HG03432 (cell line): ENCODE data around the gene GAL.
"Not testable (repeated sequence)": the region's sequence is repeated elsewhere in the genome, so short reads cannot be mapped to it uniquely, and the experiment has no call there.

Source experiments
- ATAC-seq: cut with Tn5 transposase; IDR thresholded peaks from one replicate; pipeline ENCODE4 v1.9.1; 2021; ENCODE audit warnings: mild to moderate bottlenecking, moderate library complexity; ENCODE audit not compliant: unreplicated experiment

GAL gene, protein sequence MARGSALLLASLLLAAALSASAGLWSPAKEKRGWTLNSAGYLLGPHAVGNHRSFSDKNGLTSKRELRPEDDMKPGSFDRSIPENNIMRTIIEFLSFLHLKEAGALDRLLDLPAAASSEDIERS

DNA sequence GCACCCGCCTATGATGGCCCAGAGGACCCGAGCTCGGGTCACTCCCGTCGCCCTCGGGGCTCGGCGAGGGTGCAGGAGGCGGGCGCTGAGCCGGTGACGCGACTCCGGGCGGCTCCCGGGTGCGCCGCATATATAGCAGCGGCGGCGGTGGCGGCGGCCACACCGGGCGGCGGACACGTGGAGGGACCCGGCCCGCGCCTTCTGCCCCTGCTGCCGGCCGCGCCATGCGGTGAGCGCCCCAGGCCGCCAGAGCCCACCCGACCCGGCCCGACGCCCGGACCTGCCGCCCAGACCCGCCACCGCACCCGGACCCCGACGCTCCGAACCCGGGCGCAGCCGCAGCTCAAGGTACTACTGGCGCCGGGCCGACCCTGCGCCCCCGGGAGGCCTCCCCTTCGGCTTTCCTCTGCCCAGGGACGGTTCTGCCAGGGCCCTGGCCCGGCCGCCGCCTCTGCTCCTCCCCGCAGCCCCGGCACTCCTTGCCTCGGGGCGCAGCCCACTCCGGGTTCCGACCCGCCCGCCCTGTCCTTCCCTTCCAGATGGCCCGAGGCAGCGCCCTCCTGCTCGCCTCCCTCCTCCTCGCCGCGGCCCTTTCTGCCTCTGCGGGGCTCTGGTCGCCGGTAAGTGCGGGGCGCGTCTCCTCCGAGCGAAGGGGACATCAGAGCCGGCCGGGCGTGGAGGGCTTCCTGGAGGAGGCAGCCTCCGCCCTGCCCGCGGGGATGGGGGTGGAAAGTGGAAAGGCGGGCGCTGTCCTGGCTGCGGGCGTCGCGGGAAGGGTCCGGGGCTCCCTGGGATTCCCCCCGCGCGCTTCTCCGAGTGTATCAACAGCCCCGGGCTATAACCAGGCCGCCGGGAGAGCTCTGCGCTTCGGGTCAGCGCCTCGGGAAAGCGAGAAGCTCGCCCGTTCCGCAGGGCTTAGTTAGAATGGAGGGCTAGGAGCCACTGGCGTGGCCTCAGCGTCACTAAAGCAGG lies at the start of gene GAL:
GAL (plus strand) TSS at position 160 of the 972 bp plus-strand sequence; CDS start at position 540, 380 bp downstream.
- ATAC-seq: no peak

DNA sequence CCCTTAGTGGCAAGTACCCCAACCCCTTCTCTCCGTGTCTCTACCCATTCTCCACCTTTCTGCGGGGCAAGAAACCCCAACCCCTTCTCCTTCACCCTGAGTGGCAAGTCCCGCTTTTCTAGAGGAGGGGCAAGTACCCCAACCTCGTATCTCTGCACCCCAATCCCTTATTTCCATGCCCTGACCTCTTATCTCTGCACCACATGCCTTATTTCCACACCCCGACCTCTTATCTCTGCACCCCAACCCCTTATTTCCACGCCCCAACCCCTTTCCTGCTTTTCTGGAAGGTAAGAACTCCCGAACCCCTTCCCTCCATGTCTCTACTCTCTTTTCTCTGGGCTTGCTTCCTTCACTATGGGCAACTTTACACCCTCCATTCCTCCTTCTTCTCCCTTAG lies 49.7 kb upstream of the GAL start:
- ATAC-seq: not testable (repeated sequence)

DNA sequence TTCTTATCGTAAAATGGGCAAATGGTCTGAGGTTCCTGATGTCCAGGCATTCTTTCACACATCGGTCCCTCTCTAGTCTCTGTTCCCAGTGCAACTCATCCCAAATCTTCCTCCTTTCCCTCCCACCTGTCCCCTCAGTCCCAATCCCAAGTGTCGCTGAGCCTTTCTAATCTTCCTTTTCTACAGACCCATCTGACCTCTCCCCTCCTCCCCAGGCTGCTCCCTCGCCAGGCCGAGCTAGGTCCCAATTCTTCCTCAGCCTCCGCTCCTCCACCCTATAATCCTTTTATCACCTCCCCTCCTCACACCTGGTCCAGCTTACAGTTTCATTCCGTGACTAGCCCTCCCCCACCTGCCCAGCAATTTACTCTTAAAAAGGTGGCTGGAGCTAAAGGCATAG lies 49.2 kb upstream of the GAL start:
- ATAC-seq: not testable (repeated sequence)

DNA sequence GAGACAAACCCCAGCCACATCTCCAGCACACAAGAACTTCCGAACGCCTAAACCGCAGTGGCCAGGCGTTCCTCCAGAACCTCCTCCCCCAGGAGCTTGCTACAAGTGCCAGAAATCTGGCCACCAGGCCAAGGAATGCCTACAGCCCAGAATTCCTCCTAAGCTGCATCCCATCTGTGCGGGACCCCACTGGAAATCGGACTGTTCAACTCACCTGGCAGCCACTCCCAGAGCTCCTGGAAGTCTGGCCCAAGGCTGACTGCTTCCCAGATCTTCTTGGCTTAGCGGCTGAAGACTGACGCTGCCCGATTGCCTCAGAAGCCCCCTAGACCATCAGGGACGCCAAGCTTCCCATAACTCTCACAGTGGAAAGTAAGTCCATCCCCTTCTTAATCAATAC lies 48.5 kb upstream of the GAL start:
- ATAC-seq: not testable (repeated sequence)

DNA sequence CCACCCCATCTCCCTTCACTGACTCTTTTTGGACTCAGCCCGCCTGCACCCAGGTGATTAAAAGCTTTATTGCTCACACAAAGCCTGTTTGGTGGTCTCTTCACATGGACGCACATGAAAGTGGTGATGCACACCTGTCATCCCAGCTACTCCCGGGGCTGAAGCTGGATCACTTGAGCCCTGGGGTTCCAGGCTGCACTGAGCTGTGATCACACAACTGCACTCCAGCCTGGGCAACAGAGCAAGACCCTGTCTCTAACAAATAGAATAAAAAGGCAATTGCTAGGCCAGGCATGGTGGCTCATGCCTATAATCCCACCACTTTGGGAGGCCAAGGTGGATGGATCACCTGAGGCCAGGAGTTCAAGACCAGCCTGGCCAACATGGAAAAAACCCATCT lies 45.0 kb upstream of the GAL start:
- ATAC-seq: not testable (repeated sequence)

DNA sequence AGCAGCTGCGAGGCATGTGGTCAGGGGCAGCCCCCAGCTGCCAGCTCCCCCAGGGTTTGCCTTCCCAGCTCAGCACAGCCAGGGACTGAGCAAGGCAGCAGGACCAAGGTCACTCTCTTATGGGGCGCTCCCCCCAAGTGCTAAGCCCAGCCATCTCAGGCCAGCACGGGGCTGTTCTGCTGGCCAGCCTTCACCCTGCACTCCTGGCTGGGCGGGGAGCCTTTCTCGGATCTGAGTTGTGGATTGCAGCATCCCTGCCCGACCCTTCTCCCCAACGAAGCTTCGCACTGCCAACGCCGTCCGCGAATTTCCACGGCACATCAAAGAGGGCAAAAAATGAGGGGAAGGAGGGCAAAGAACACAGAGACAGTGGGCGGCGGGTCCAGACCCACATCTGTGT lies 42.5 kb upstream of the GAL start:
- ATAC-seq: no peak

DNA sequence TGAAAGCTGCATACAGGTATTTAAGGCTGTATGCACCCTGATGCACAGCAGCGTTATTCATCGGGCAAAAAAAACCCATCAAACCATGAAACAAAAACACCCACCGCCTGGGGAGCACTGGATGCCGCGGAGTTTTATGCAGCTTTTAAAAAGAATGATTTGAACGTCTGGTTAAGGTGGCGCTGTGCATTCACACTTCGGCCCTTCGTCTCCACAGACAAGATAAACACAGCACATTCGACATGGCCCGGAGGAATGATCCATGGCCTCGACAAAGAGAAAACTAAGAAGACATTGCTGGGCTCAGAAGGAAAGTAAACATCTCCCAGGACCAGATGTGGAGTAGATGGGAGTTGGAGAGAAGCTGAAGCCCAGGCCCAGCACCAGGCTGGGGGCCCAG lies 40.8 kb upstream of the GAL start:
- no peak for ATAC-seq

DNA sequence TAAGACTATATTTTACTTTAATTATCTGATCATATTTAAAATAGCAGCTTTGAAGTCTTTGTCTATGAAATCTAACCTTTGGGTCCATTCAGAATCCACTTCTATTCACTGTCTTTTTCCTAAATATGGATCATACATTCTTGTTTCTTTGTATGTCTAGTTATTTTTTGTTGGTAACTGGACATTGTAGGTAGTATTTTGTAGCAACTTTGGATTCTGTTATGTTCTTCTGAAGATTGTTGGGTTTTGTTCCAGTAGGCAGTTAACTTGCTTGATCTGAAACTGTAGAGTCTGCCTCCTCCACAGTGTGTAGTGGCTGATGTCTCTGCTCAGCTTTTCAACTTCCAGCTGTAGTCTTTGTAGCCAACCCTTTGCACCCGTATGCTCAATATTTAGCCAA lies 37.5 kb upstream of the GAL start:
- ATAC-seq: no peak

DNA sequence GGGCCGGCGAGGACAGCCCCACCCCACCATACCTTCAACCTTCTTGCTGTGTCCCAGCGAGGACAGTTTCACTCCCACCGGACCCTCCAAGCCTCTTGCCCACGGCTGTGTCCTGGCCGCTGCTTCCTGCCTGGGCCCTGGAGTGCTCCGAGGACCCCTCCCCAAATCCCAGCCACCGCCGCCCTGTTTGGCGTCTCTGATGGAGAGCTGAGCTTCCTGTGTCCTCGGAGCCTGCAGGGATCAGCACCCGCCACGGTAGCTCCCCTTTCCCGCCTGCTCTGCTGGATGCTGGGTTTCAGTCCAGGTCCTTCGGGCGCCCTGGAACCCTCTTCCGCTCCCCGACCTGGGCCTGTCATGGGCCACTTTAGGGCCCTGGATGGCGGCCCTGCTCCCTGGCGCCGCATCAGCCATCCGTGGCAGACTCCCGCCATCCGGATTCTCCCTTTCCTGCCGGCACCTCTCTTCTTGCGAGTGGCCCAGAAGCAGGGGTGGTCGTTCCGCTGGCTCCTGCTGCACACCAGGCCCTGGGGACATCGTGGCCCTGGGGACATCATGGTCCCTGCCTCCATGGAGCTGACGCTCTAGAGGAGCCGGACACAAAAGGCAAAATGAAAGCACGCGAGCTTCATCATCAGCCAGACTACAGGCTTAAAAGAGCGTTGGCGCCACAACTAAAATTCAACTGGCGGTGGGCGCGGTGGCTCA lies 34.3 kb upstream of the GAL start:
- ATAC-seq: no peak

DNA sequence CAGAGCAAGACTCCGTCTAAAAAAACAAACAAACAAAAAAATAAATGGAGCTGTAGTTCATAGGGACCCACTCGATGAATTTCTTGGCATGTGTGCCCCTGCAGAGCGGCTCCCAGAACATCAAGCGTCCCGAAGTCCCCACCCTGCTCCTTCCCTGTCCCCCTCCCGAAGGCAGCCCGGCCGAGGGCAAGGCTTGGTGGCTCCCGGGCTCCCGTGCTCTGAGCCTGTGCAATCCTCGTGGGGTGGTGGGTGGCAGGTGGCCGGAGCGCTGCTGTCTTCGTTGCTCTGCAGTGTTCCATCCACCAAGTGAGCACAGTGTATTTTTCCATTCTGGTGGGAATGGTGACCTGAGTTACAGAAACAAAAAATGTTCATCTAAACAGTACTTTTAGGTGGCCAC lies 33.5 kb upstream of the GAL start:
- no peak for ATAC-seq

DNA sequence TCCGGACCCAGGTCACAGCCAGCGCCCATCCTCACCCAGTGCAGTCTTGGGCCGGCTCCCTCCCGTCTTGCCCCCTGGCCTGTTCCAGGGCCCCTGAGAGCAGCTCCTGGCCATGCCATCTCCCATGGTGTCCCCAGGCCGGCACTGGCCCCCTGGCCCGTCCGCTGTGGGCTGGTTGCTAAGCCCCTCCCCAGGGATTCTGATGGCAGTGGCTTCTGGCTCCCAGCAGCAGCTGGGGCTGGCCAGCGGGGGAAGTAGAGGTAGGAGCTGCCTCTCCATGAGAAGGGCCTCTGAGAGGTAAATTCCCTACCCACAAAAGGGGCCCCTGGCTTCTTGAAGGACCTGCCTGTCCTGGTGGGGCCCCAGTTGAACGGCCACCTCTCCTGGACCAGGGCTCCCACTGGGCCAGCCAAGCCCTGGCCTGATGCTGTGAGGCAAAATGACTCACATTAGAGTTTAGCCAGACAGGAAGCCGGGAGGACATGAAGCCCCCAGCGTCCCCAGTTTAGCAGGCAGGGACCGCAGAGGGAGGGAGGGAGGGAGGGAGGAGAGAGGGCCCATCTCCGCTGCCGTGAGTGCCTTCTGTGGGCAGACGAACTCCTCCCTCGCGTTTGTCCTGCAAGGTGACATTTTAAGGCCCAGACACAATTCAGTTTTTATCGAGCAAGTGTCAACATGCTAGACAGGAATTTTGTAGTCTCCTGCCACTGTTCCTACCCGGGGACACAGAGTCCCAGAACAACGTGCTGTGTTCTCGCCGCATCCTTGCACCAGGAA lies 32.9 kb upstream of the GAL start:
- no peak for ATAC-seq

DNA sequence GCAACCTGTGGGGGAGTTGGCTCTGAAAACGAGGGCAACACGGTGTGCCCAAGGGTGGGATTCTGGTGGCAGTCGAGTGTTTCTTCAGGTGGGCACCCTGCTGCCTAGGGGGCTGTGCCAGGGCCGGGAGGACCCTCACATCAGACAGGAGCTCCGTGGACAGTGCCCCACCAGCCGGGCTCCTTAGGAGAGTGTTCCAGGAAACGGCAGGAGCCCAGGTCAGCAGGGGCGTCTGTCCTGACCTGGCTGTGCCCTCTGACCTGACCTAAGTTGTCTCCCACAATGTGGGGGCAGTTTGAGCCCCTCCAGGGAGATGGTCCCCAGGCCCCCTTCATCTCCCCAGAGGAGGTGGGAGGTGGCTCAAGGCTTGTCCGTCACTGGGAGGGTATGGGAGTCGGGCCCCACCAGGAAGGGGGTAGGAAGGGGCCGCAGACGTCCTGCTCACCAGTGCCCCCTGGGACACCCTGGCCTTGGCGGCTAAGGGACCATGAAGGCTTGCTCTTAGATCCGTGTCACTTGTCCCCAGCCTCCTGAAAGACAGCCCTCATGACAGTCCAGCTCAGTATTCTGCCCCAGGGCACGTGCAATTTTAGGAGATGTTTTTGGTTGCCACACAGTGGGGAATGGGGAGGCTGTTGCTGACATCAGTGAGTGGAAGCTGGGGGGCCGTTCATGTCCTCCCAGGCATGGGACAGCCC lies 32.2 kb upstream of the GAL start:
- no peak for ATAC-seq

DNA sequence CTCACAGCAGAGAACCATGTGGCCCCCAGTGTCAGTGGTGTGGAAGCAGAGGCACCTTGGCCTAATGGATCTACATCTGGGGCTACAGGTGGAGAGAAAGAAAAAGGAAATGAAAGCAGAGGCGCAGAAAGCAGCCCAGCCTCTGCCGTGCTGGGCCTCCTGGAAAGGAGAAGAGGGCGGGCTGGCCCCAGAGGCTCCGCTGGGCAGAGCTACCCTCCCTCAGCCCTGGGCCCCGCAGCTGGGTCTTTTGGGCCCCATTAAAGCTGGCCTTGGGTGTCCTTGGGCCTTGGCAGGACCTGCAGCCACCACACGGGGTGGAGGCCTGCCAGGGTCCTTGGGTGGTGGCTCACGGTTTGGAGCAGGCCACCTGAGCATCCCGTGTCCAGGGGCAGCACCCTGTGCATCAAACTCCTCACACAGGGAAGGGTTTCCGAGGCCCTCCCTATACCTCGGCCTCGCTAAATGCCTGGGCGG lies 31.6 kb upstream of the GAL start:
- no peak for ATAC-seq

DNA sequence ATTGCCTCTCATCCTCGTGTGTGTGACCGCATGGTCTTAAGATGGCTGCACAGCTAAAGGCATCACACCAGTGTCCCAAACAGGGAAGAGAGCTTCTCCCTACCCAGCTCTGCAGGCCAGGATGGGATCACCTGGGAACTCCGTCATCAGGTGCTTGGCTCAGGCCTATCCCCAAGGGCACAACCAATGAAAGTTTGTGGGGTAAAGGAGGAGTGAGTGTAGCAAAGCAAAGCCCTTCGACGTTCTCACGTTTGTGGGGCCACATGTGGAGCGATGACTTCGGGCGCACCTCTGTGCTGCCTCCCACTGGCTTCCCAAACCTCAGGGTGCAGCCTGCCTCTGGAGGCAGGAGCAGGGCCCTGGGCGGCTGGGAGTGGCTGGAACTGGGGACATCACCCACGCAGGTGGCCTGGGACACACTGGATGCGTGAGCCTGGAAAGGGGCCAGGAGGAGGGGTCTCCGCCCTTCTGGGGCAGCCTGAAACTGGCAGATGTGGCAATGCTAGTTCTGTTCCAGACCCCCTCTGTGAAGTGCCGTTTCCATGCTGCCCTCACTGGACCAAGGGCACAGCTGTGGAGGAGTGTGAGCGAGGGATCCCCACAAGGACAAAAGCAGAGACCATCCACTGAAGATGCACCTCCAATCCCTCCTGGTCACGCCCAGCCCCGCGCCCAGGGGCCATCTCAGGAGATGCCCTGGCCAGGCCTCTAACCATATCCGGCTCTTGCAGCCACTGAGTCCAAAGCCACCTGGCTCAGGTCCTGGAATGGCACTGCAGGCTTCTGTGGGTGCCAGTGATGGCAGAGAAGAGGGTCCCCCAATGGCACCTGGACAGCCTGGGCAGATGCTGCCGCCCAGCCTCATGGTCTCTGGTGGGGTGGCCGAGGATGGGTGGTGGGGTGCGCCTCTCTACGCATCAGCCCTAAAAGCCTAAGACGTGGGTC lies 30.6 kb upstream of the GAL start:
- ATAC-seq: no peak

DNA sequence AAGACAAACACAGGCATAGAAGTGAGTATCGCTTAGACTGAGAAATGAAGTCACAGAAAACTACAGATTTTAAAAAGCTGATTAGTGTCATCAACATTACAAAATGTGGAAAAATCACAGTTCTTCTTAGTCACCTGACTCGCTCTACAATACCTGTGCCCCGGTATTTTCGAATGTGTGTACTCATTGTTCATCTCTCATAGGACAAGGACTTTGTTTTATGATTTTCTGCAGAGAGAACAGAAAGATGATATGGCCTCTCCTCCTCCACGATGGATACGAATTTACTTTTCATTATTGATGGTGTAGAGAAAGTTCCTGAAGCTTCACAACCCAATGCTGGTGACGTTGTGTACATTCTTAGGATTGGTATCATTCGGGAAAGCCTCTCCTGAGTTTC lies 29.4 kb upstream of the GAL start:
- ATAC-seq: no peak

DNA sequence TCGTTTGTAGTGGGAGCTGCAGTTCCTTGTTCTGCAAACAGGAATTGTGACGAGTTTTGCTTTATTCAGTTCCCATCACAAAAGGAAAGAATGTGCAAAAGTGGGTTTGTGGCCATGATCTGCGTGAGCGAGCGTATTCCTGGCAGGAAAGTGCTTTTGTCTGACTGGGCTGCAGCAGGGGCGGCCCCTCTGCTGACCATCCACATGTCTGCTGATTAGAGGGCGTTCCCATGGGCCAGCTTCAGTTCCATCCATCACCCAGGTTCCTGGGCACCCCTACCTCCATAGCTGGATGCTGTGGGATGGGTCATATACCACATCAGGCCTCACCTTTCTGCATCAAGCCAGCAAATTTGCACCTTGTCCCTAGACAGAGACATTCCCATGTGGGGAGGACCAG lies 28.9 kb upstream of the GAL start:
- no peak for ATAC-seq

DNA sequence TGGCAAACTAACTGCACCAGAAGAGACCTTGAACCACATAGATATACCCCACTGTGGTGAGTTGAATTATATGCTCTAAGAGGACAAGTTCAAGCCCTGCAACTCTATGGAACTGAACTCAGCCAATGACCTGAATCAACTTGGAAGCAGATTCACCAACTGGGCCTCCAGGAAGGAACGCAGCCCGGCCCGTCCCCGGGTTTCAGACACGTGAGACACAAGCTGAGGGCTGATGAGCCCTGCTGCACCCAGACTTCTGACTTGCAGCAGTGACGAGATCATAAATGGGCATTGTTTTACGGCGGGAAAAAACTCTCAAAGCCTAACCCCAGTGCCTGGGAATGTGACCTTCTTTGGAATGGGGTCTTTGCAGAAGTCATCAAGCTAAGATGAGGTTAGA lies 28.5 kb upstream of the GAL start:
- no peak for ATAC-seq

DNA sequence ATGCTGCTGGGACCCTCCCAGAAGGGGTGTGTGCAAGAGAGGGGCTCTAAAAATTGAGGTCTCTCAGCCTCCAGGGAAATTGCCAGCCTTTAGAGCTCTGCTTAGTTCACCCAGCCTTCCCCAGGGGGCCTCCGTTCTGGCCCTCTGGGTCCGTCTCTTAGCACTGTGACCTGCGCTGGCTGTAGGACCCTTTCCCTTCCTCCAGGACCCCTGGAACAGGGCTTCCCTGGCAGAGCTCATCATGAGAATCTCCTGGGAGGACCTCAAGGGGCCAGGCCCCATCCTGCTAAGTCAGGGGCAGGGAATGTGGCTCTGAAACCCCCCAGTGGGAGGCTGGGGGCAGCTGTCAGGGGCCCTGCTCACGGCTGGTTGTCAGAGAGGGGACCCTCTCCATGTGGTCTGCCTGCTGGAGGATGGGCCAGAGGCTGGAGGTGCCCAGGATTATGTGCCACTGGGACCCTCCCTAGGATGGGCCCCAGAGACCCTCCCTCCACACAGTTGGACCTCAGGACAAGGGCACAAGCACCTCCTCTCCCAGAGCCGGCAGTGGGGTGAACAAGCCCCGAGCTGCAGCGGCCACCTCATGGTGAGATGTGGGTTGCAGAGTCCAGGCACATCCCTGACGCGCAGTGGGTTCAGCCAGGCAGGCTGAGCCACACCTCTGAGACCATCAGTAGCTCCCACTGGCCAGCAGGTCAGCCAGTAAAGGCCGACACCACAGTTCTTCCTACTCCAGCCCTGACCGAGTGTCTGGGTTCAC lies 27.1 kb upstream of the GAL start:
- ATAC-seq: no peak

DNA sequence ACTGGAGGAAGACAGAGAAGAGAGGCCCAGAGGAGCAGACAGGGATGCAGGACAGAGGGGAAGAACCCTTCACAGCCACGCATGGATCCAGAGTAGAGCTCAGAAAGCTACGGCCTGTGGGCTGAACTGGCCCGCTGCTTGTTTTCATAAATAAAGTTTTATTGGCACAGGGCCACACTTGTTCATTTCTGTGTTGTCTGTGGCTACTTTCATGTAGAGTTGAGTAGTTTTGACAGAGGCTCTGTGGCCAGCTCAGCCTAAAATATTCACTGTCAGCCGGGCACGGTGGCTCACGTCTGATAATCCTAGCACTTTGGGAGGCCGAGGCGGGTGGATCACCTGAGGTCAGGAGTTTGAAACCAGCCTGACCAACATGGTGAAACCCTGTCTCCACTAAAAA lies 26.2 kb upstream of the GAL start:
- ATAC-seq: no peak
